Sigmoid colon (tissue), 4 donors: ENCODE measurements around the gene MBP.

ENCODE experiments used
- CTCF ChIP-seq, 4 experiments: fragments of 450-650 bp in 3 of 4; fragments of 200-600 bp in 1 of 4; IDR thresholded peaks; one replicate each; pipeline ENCODE4 v1.5.1; 2016 to 2019; ENCODE audit warnings: antibody characterized with exemption in 4 of 4, mild to moderate bottlenecking in 3 of 4, moderate library complexity in 2 of 4
- EP300 ChIP-seq, 4 donors: sonication (generic); formaldehyde crosslinking; IDR thresholded peaks; one replicate each; pipeline ENCODE4 v1.6.1; 2017; ENCODE audit warnings: antibody characterized with exemption in 4 of 4
- POLR2A ChIP-seq, 2 donors: fragments of 450-650 bp; IDR thresholded peaks; one replicate each; pipeline ENCODE4 v1.6.1; 2016; ENCODE audit warnings: antibody characterized with exemption in 2 of 2, mild to moderate bottlenecking in 2 of 2, moderate library complexity in 2 of 2
- POLR2AphosphoS5 ChIP-seq, 4 donors: sonication (generic); formaldehyde crosslinking; IDR thresholded peaks; one replicate each; pipeline ENCODE4 v1.6.1; 2017; ENCODE audit warnings: antibody characterized with exemption in 4 of 4

GRCh38 chr18:77146249-77147080 lies 13.9 kb upstream of the MBP start:
- no peak for TF ChIP-seq POLR2AphosphoS5 (IDR thresholded peaks at IDR 0.05)
- TF ChIP-seq CTCF (IDR thresholded peaks at IDR 0.05): no peak
- no peak for TF ChIP-seq EP300 (IDR thresholded peaks at IDR 0.05)
- no peak for TF ChIP-seq POLR2A (IDR thresholded peaks at IDR 0.05)
